ENCODE results near the gene WIPF1.

Gene WIPF1

DNA sequence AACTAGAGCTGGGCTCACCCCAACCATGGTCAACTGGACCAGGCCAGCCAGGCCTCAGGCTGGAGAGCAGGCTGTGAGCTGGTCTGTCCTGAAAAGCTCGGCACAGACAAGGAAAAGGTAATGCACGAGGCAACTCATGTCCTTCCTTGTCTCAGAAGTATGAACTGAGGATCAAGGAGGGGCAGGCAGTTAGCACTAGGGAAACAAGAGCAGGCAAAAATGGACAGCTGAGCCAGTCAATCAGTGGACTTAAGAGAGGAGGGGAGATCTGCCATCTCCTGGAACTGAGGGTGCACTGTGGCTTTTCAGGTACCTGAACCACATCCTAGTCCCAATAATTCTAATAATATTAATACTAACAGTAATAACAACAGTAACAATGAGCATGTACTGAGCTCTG lies 20.6 kb upstream of the WIPF1 start:
- DNase-seq: no peak

DNA sequence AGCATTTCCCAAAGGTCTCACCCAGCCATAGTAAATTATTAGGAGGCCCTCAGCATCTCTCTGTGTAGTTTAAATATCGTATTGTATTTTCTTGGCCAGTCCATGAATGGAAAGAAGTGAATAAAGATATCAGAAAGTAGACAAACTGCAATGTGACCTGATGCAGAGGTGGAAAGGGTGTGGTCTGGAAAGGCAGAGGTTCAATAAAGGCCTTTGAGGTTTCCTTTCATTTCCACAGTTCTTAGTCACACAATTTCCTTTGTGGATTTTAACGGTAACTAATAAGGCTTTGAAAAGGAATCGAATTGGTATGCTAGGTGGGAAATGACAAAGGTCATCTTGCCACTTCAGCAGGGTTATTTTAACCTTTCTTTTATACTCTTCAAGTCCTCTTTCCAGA lies 20.1 kb upstream of the WIPF1 start:
- peak; percentile 33 for DNase-seq

DNA sequence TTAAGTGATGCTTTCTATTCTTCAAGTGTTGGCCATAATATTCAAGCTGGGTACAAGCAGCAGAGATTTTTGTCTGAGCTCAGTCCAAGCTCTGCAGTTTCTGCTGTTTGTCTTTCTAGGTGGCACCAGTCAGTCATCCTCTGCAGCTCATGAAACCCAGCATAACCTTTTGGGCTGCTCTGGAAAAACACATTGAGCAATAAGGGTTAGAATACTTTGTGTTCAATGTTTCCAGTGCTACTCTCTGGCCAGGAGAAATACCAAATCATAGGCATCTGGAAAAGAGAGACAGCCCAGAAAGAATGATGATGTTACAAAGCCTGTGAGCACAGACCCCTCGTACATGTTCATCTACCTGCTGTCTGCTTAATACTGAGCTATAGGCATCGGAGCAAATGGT lies 19.5 kb upstream of the WIPF1 start:
- DNase-seq: no peak

DNA sequence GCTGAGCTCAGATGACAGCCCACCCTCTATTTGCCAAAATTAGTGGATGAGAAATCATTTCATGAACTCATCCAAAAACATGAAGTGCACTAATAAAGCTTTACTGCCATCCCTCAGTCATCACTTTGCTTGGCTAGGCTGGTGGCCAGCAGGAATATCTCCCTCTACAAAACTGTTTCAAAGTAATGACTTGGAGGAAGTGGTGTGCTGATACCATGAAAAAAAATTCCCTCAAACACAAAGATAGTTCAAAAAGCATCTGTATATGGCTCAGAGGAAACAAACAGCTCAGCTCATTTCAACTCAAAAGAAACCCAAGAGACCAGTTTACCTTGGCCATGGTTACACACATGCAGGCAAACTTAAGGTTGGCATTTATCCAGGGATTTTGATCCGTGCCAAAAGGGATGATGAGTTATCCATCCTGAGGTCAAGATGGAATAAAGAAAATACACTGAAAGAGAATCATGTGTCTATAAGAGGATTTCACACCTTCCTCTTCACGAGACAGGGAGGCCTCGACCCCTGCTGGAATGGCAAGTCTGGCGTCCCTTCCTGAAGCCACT lies 18.4 kb upstream of the WIPF1 start:
- DNase-seq: no peak

DNA sequence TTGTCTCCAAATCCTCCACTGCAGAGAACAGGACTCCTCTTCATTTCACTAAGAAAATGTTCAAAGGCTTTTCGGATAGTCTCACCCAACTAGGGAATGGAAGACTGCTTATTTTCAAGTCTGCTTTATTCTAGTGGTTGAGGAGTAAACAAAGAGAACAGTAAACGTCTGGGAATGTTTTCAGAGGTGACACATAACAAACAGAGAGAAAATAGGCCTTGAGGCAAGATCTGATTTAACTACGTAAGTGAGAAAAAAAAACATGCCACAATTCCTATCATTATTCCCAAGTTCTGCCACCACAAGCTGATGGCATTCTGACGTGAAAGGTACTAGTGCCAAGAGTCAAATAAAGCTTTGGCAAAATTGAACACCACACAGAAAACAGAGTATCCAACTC lies 16.7 kb upstream of the WIPF1 start:
- DNase-seq: no peak

DNA sequence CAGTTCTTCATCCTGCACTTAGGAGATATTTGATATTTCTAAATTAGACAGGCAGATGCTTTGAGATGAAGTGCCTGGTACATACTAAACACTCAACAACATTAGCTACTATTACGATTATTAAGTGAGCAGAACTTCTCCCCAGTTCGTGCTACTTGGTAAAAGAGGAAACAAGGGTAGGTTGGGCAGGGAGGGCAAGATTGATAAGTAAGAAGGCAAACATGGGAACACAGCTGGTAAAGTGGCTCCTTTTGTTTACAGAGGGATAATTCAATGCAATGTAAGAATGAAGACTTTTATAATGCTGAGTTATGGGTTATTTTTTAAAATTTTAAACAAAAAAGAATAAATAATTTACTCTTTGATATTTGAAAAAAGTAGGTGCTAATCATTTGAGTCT lies 15.9 kb upstream of the WIPF1 start:
- DNase-seq: no peak

DNA sequence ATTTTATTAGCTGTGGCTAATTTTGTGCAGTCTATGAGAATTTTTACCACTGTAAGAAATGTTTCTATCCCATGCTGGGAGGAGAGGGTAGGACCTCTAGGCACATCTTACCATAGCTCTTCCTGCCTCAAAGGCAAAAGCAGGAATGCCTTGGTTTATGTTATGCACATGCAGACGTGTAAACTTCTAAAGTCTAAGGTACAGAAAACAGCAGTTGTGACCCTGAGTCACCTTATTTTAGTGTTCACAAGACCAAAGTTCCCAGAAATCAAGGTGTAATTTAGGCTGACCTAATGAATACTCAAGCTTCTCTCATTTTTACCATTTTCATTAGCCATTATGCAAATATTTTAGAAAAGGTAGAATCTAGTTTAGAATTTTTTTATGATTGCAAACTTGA lies 15.4 kb upstream of the WIPF1 start:
- no peak for DNase-seq

DNA sequence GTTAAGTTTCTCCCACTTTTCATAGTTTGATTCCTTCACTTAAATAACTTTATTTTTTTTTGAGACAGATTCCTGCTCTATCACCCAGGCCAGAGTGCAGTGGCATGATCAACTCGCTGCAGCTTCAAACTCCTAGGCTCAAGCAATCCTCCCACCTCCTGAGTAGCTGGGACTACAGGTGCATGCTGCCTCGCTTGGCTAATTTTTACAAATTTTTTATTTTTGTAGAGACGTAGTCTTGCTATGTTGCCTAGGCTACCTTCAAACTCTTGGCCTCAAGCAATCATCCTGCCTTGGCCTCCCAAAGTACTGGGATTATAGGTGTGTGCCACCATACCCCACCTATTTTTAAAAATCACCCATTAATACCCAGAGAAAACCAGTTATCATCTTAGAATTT lies 14.2 kb upstream of the WIPF1 start:
- no peak for DNase-seq

DNA sequence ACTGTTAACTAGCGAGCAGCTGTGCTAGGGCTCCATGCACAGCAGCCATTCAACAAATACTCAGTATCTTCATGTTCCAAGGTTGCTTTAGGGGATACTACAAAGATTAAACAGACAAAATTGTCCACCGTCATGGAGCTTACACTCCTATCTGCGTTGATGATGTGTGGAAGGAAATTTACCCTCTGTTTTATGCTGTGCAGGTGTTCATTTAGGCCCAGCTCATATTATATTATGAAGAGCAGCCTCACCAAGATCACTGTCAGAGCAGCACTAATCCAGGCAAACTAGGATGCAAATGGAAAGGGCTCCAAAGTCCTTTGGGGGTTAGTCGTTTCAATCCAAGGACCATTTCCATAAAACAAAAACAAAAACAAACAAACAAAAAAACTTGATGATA lies 13.4 kb upstream of the WIPF1 start:
- no peak for DNase-seq

DNA sequence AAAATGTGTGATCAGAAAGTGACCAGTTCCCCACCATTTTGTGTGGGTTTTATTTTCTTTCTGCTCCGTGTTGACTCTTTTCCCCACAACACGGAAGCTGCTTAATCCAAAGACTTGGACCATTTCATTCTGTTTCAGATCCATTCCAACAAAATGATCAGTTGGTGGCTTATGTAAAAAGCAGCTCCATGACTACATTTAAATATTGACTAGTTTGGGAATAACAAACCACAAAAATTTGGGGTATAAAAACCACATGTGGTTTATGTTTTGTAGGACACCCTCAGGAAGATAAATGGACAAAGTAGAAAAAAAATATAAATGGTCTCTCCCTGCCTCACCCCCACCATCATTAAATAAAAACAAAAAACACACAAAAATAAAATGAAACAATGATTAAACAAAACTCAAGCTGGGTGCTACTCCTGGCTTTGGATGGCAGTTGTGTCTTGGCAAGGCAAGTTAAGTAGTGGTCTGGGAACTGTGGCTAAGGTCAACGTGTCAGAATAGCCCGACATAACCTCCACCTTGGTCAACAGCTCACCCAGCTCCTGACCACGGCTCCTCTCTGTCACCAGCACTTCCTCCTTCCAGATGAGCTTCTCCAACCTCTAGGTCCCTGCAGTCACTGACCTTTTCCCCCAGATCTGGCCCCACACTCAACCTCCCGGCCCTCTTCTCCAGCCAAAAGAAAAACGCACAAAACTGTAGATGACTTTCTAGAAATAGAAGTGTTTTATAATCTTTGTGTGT lies 12.8 kb upstream of the WIPF1 start:
- no peak for DNase-seq

DNA sequence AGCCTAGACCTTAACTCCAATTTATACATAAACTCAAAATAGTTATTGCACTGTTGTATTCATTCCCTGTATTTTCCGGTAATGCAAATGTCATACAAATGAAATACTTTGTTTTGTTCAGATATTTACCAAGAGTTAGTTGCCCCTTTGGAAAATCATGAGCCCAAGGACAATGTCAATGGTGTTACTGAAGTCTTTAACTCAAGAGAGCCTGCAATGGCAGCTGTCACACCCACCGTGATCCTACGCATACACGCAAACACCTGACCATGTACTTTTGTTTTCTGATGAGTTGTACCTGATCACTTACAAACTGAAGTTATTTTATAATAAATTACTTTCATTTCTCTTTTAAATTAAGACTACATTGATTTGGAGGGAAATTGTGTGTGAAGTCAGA lies 11.7 kb upstream of the WIPF1 start:
- DNase-seq: no peak

DNA sequence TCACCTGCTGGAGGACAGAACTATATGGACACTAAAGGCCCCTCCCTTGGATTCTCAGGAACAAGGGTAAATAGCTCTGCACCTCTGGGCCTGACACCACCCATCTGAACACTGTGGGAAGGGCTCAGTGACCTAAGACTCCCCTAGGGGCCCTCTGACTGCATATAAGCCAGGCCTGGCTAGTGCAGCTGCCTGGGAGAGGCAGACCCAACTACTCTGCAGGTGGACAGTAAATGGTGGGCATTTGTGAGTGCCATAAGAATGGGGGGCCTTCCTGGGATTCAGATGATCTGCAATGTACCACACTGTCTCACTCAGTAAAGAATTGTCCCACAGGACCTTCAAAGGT lies 11.2 kb upstream of the WIPF1 start:
- DNase-seq: no peak

DNA sequence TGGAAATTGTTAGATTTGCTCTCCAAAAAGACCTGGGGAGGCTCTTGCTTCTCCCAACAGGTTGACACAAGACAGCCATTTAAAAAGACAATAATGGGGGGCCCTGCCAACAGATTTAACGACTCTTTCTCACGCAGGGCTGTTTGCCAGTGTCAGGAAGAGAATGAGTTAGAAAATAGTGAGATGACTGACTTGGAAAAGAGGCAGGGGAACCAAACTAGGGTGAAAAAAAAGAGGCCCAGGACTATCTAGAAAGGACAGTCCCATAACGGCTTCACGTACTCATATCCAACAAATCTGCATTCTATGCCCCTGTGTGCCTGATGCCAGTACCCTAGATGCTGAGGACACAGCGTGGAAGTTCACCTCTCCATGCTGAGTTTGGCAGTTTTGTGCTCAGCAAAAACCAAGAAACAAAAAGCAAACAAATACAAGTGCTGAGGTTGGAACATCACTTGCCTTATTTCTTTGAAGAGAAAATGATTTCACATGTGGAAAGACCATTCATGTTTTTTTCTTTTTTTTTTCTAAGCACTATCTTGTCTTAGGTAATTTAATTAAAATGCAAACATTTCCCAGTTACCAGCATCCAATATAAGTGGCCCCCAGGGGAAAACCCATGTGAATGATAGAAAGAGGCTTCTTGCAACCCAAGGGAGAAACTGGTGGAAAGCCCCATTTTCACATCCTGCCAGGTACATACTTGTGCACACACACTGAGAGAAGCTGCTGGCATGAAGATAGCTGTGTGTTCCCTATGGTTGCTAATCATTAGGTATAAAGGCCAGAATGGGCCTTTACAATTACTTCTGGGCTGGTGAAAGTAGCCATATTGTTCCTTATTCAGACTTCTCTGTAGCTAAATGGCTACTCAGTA lies 10.6 kb upstream of the WIPF1 start:
- peak; percentile 59 for DNase-seq

DNA sequence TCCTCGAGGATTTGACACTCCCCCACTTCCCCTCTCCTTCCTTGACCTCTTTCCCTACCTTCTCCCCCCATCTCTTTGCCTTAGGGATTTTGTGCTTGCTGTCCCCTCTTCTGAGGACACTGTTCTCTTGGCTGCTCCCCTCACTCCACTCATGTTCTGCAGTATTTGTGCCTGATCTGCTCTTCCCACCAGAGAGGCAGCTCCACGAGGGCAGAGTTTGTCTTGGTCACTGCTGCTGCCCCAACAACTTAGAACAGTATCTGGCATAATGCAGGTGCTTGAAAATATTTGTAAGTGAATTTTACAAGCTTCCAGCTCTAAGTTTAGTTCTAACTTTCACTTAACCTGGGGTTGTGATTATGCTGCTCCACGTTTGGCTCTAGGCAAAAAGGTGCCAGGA lies 10.0 kb upstream of the WIPF1 start:
- no peak for DNase-seq

DNA sequence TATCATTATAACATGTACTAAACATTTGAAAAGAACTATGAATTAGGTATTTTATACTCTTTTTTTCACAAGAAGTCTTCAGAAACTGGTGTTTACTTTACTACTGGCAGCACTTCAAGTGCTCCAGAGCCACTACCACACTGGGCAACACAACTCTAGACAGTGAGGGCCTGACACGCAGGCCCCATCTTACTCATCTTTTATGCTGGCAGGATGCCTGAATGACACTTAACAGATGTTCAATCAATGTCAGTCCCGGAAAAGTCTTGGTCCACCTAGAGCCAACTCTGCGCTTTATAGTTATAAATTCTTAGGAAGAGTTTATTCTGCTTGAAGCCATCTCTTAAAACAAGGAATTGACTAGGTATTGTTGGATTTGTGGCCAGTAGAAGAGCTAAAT lies 8.7 kb upstream of the WIPF1 start:
- peak; percentile 61 for DNase-seq

DNA sequence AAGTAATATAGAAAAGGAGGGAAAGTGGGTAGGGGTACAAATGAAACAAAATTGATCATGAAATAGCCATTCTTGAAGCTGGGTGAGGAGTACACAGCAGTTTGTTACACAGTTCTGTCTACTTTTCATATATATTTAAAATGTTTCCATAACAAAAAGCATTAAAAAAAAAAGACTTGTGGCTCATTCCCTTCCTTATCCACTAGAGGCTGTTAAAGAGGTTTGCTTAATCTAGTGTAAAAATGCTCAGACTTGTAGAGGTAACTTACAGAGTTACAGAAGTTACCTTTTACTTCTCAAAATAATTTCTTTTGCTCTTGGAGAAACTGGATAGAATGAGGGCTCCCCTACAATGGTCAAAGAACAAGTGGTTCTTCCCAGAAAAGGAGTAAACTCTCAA lies 8.1 kb upstream of the WIPF1 start:
- no peak for DNase-seq

DNA sequence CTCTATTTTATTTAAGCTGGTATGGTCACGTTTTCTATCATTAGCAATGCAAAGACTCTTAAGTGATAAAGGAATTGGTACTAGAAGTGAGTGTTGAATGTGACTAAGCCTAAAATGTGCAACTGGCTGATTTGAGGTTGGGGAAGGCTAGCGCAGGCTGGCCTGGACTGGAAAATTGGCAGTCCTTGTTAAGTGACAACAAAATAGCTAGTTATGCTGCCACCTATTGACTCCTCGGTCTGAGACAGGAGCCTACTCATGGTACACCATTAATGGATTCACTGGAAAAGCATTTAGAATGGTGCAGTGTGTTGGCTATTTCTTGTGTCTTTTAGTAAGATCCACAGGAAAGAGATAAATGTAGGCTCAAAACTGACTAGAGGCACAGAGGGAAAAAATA lies 5.7 kb upstream of the WIPF1 start:
- peak; percentile 61 for DNase-seq

DNA sequence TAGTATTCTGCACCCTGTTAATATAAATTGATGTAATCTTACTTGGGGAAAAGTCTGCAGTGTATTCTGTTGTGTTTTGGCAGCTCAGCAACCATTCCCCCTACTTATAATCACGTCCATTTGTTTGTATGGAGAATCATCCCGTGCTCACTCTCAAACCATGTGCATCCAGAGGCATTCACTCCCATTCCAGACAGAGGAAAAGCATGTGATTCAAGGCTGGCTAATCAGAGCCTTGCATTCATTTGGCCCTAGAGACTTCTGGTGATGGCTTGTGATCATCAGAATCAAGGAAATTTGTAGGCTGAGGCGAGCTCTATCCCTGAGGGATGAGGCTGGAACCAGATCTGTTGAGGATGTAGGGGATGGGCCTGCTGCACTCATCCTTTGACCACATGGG lies 5.1 kb upstream of the WIPF1 start:
- DNase-seq: no peak

DNA sequence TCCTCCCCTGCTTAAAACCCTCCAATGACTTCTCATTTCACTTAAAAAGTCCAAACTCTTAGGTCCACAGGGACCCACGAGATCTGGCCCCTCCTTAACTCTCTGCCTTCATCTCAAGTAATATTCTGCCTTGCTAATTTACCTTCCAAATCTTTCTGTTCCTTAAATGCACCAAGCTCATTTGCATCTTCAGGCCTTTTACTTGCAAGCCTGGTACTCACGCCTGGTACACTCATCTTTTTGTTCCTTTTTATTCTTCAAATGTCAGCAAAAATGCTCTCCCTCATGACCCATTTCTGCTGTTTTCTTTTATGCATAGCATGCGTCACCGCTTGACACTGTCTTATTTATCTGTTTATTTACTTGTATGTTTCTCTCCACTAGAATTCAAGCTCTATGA lies 2.7 kb upstream of the WIPF1 start:
- no peak for DNase-seq

DNA sequence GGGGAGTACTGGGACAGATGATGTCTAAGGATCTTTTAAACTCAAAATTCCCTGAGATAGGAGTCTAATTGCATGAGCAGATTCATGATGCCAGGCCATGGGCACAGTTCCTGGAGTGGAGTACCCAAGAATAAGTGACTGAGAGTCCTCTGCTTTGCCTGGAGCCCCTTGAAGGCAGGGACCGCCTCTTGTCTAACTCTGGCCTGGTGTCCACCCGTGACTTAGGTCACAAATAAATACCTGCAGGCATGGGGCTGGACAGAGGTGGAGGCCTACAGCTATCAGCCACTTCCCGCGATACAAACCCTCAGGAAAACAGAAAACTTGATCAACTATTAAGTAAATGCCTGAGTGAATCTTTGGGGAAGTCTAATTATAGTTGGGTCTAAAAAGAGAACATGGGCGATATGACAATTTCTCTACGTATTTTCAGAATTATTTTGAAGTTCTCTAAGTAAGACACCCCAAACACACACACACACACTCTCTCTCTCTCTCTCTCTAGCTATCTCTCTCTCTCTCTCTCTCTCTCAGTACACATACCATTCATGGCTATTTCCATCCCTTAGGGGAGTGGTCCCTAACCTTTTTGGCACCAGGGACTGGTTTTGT lies 1.8 kb upstream of the WIPF1 start:
- no peak for DNase-seq

DNA sequence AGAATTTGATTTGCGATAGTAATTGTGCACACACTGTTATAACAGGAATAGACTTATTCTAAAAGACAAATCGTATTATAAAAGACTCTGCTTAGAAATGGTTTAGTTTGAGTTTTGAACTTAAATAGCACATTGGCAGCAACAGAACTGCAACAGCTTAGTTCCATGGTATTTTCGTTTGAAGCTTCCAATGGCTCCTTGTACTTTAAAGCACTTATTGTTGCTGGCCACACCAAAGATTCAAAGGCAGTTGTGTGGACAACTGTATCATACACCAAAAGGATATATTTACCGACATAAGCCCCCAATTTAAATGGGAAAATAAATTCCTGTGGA lies 627 bp downstream of the WIPF1 start:
- no peak for DNase-seq

DNA sequence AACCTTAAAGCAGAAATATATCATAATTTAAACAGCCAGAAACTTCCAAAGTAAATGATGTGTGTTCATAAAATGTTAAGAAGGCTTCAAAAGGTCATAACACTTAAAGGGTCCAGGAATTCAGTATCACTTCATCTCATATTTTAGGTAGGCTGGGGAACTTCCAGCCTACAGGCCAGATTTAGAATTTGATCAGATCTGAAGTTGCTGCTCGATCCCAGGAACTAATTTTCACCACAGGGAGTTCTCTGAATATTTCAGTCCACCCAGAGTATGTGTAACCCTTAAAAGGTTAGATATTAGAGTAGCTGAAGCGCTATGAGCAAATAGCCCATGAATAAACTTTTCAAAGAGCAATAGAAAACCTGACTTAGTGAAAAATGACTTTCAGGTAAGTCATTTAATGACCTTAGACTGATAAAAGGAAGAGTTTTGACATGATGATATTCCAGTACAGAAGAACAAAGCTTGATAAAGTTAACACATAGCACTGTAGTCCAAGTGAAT lies 1.7 kb downstream of the WIPF1 start:
- no peak for DNase-seq

DNA sequence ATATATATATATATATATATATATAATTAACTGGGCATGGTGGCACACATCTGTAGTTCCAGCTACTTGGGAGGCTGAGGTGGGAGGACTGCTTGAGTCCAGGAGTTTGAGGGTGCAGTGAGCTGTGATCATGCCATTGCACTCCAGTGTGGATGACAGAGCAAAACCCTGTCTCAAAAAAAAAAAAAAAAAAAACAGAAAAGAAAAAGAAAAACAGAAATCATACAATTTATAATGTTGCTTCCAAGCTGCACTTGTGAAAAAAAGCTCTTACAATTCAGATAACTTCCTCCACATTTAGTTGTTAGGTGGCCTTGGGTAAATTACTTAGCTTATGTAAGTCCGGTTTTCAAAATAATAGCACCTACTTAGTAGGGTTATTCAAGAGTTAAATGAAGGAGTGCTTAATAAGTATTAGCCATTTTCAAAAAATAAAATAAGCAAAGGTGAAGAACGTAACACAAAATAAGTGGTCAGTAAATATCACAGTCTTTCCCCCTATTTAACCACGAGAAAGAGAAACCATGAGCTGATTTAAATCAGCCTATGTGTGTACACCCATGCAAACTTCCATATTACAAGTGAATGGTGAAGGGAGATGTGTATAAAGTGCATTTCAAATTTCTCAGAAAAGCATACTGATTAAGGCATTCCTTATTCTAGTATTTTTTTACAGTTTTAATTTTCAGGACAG lies 2.3 kb downstream of the WIPF1 start:
- no peak for DNase-seq
